ENCODE data around the gene PGC. TPM values are rescaled to one million over a fixed set of nuclear protein-coding genes. Genes with fewer than 3 reads are reported as not detected.

Gene PGC
- total RNA-seq, 2 experiments from 2014 or later = not detected

GRCh38 chr6:41718828-41719227 lies 28.4 kb downstream of the PGC start:
- H3K4me3 Mint-ChIP-seq = no peak overlapping the region
- no peaks in the 10 kb centered on the region for H3K9me3 Mint-ChIP-seq
- H3K27me3 Mint-ChIP-seq = no peaks in the 10 kb centered on the region
- DNase-seq (no peak), ATAC-seq (ENCODE audit: low read depth) (no peak)
- peaks cover 29% of the 10 kb centered on the region for H3K4me1 Mint-ChIP-seq
- no peaks in the 10 kb centered on the region for H3K36me3 Mint-ChIP-seq
- POLR2A ChIA-PET = interaction anchor here (0.6 kb wide), 1 partner anchor 15 kb away, joined by 3 read pairs; no protein-coding TSS in a partner anchor
- no peak overlapping the region for H3K27ac Mint-ChIP-seq

DNA sequence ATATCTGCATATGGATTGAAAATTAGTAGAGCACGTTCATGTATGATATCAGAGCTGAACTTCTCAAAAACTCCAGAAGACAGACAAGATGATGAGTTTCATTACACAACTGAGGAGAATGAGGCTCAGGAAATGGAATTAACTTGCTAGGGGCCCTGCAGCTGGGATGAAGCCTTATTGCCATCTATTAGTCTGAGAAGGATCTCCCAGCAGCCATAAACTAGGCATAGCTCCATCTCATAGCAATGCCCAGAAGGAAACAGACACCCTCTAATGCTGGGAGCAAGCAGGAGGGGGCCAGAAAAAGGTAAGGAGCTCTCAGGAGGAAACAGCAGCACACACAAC lies 29.8 kb downstream of the PGC start:
- Mint-ChIP-seq H3K9me3 (no peaks in the 10 kb centered on the region), H3K27ac (no peak overlapping the region), H3K27me3 (no peaks in the 10 kb centered on the region), H3K4me3 (no peak overlapping the region), H3K4me1 (peaks cover 31% of the 10 kb centered on the region), H3K36me3 (no peaks in the 10 kb centered on the region)
- no peak for ATAC-seq (ENCODE audit: low read depth)
- no peak for DNase-seq
- POLR2A ChIA-PET = interaction anchor here (1.1 to 2.7 kb wide), 2 partner anchors 11 to 16 kb away, joined by 6 to 17 read pairs; no protein-coding TSS in a partner anchor

DNA sequence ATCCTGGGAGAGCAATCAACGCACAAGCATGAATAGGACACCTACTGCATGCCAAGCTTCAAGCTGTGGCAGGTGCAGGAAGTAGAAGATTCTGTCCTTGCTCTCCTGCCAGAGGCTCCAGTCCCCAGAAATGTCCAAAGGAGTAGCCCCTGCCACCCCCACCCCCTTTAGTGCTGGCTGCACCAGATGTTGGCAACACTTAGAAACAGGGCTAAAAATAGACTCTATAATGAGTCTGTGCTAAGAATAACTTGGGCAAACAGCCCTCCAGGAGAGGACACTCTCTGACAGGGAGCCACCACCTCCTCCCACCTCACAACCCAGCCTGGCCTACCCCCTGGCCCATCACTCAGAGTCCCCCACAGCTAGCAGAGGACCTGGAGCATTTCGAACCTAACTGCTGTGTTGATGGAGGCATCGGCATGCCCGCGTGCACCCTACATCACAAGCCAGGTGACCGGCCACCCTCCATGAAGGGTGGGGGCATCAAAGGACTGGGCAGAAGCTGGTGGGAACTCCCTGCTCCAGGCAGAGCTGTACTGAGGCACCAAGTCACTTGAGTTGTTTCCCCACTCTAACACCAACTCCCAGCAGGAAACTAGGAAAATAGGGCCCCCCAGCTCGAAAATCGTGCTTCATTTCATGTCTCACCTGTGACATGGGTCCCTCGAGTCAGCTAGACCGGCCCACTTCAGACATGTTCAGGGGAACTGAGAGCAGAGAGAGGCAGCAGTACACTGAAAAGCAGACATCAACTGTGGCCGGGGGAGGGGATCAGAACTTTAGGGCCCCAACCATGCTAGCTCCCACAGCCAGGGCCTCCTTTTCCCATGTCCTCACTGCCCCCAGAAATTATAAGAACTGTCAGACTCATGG lies 30.4 kb downstream of the PGC start:
- Mint-ChIP-seq H3K4me3 (peak overlapping the region; percentile 29), H3K27ac (peak overlapping the region; percentile 78), H3K27me3 (no peaks in the 10 kb centered on the region), H3K36me3 (no peaks in the 10 kb centered on the region), H3K9me3 (no peaks in the 10 kb centered on the region), H3K4me1 (peaks cover 31% of the 10 kb centered on the region)
- POLR2A ChIA-PET = interaction anchor here (1.0 to 2.7 kb wide), 6 partner anchors 10 to 33 kb away, joined by 3 to 19 read pairs (median 5); partner anchors contain the start of gene TFEB
- DNase-seq (no peak), ATAC-seq (ENCODE audit: low read depth) (no peak)

GRCh38 chr6:41715795-41716515 lies 31.2 kb downstream of the PGC start:
- H3K4me3 Mint-ChIP-seq = peak overlapping the region; percentile 29
- POLR2A ChIA-PET = interaction anchor here (0.6 to 2.7 kb wide), 8 partner anchors 10 to 697 kb away, joined by 3 to 19 read pairs (median 3); partner anchors contain the start of genes TFEB and TOMM6
- ATAC-seq (ENCODE audit: low read depth) (peak; percentile 93), DNase-seq (no peak)
- H3K27ac Mint-ChIP-seq = peak overlapping the region; percentile 70
- peaks cover 30% of the 10 kb centered on the region for H3K4me1 Mint-ChIP-seq
- no peaks in the 10 kb centered on the region for H3K9me3 Mint-ChIP-seq
- H3K36me3 Mint-ChIP-seq = no peaks in the 10 kb centered on the region
- no peaks in the 10 kb centered on the region for H3K27me3 Mint-ChIP-seq

- ATAC-seq (ENCODE audit: low read depth) (no peak), DNase-seq (no peak)
- H3K36me3 Mint-ChIP-seq = peaks cover 3% of the 10 kb centered on the region
- H3K27ac Mint-ChIP-seq = no peak overlapping the region
- peaks cover 1% of the 10 kb centered on the region for H3K27me3 Mint-ChIP-seq
- H3K9me3 Mint-ChIP-seq = no peaks in the 10 kb centered on the region
- H3K4me1 Mint-ChIP-seq = peaks cover 31% of the 10 kb centered on the region
- H3K4me3 Mint-ChIP-seq = no peak overlapping the region
- POLR2A ChIA-PET = interaction anchor here (1.4 to 2.7 kb wide), 3 partner anchors 8 to 54 kb away, joined by 3 to 19 read pairs (median 17); partner anchors contain the start of gene TFEB
These were observed 32.5 kb downstream of the PGC start for GRCh38 chr6:41714556-41715273.

DNA sequence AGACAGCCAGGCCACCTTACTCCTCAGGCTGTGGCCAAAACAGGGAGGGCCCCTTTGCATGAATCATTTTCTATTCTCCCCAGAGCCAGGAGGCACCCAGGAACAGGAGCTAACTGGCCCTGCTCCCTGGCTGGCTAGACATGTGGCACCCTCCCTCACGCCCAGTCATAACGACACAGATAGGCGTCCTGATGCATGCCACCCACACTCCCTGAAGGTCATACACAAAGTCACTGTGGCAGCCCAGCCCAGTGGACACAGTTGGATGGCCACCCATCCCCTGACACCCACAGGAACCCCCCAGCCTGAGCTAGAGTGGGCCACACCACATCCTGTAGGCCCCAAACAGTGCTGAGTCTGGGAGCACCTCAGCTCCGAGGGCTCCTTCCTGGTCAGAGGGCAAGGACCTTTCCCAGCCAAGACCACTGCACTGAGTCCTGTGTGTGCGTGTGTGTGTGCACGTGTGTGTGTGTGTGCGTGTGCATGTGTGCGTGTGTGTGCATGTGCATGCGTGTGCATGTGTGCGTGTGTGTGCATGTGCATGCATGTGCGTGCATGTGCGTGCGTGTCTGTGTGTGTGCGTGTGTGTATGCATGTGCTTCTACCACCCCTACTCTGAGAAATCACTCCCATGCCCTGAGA lies 33.4 kb downstream of the PGC start:
- peaks cover 6% of the 10 kb centered on the region for H3K36me3 Mint-ChIP-seq
- peaks cover 31% of the 10 kb centered on the region for H3K4me1 Mint-ChIP-seq
- H3K9me3 Mint-ChIP-seq = no peaks in the 10 kb centered on the region
- no peak overlapping the region for H3K4me3 Mint-ChIP-seq
- H3K27me3 Mint-ChIP-seq = peaks cover 1% of the 10 kb centered on the region
- no peak for ATAC-seq (ENCODE audit: low read depth)
- H3K27ac Mint-ChIP-seq = peak overlapping the region; percentile 18
- no peak for DNase-seq
- POLR2A ChIA-PET = no interaction called here

DNA sequence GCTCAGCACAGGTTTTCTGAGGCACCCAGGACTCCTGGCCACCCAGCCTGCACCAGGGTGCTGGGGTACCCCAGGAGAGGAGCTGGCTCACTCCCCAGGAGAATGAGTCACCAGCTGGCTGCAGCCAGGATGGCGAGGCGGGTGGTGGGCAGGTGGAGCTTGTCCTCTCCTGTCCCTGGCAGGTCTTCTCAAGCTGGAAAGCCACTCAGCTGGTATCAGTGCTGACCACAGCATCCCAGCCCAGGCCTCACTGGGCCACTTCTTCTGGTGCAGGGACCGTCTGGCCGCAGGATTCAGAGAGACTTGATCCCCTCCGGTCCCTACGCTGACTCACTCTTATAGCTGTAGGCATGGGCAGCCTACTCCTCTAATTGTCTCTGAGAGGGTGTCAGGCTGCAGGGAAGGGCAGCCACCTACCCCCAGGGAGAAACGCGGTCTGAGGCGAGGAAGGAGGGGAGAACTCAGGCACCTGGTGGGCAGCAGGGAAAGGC lies 34.0 kb downstream of the PGC start:
- Mint-ChIP-seq H3K4me3 (no peak overlapping the region), H3K9me3 (no peaks in the 10 kb centered on the region), H3K36me3 (peaks cover 6% of the 10 kb centered on the region), H3K27ac (no peak overlapping the region), H3K27me3 (peaks cover 1% of the 10 kb centered on the region), H3K4me1 (peaks cover 36% of the 10 kb centered on the region)
- ATAC-seq (ENCODE audit: low read depth) = no peak
- POLR2A ChIA-PET = interaction anchor here (1.2 kb wide), 1 partner anchor 21 kb away, joined by 4 read pairs; no protein-coding TSS in a partner anchor
- no peak for DNase-seq

DNA sequence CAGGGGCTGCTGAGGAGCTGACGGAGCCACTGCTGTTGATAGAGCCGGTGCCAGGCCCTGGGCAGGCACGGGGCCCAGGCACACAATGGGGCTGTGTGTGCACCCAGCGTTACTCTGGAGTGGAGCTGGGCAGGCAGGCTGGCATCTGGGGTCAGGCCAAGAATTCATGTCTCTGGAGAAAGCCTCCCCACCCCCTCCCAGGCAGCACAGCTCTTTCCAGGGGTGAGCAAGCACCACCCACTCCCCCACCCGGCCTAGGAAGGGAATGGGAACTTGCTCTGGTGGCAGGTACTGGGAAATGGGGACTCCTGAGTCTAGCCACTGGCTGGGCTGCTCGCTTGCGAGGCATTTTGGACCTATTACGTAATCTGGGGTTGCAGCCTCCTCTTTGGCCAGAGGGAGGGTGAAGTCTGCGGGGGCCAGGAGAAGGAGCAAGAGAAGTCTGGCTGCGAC lies 34.5 kb downstream of the PGC start:
- peaks cover 41% of the 10 kb centered on the region for H3K4me1 Mint-ChIP-seq
- no peak overlapping the region for H3K27ac Mint-ChIP-seq
- H3K4me3 Mint-ChIP-seq = no peak overlapping the region
- peaks cover 1% of the 10 kb centered on the region for H3K27me3 Mint-ChIP-seq
- POLR2A ChIA-PET = interaction anchor here (1.2 to 1.5 kb wide), 2 partner anchors 15 to 22 kb away, joined by 3 to 4 read pairs; no protein-coding TSS in a partner anchor
- ATAC-seq (ENCODE audit: low read depth) (no peak), DNase-seq (no peak)
- peaks cover 6% of the 10 kb centered on the region for H3K36me3 Mint-ChIP-seq
- no peaks in the 10 kb centered on the region for H3K9me3 Mint-ChIP-seq

DNA sequence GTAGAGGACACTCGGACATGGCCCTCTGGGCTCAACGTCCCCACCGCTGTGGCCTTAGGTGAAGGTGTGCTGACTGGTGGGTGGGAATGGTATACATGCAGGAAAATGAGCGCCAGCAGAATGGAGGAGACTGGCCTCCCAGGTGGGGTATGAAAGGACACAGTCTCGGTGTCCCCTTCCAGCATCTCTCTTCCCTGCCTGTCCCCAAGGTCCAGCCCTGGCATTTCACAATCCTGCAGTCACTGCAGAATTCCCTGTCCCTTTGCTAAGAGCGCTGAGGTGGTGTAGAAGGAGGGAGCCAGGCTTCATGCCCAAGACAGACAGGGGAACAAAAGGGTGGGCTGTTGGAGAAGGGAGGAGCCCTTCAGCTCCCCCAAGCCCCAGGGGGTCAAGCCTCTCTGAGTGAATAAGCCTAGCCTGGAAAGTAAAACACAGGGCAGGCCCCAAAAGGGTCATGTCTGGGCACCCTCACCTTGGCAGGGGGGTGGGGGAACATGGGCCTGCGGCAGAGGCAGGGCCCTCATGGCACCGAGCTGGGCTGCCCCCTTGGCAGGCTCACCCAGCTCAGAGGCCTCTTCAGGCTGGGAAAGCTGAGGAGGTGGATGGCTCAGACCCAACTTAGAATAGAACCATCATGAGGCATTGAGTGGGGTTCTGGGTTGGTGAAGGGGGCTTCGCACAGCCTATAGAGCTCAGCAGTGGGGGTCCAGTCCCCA lies 35.7 kb downstream of the PGC start:
- Mint-ChIP-seq H3K4me3 (no peak overlapping the region), H3K27ac (no peak overlapping the region), H3K4me1 (peaks cover 42% of the 10 kb centered on the region), H3K9me3 (no peaks in the 10 kb centered on the region), H3K27me3 (peaks cover 1% of the 10 kb centered on the region), H3K36me3 (peaks cover 6% of the 10 kb centered on the region)
- DNase-seq (no peak), ATAC-seq (ENCODE audit: low read depth) (no peak)
- POLR2A ChIA-PET = interaction anchor here (1.0 to 1.5 kb wide), 2 partner anchors 11 to 16 kb away, joined by 3 read pairs; no protein-coding TSS in a partner anchor

GRCh38 chr6:41709375-41709774 lies 37.8 kb downstream of the PGC start:
- Mint-ChIP-seq H3K4me3 (no peak overlapping the region), H3K27ac (peak overlapping the region; percentile 4), H3K27me3 (peaks cover 1% of the 10 kb centered on the region), H3K4me1 (peaks cover 37% of the 10 kb centered on the region), H3K36me3 (peaks cover 6% of the 10 kb centered on the region), H3K9me3 (no peaks in the 10 kb centered on the region)
- ATAC-seq (ENCODE audit: low read depth) = no peak
- DNase-seq = no peak
- POLR2A ChIA-PET = interaction anchor here (1.3 to 3.9 kb wide), 3 partner anchors 24 to 78 kb away, joined by 4 to 27 read pairs (median 5); partner anchors contain the start of genes TFEB and TOMM6

DNA sequence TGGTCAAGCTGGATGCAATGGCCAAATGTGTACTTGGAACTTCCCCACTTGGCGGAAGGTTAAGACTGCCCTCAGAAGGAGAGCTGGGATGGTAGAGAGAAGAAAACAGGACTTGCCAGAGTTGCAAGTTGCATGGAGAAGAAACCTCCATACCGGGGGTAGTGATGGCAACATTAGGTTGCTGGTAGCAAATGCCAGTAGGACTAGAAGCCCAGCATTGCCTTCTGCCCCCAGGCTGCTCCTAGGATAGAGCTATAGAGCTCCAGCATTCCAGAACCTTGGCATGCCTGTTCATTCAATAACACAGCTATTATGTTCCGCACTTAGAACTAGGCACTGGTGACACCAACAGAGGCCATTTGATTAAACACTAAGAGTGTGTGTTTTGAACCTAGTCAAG lies 38.3 kb downstream of the PGC start:
- Mint-ChIP-seq H3K27me3 (peaks cover 1% of the 10 kb centered on the region), H3K4me1 (peaks cover 32% of the 10 kb centered on the region), H3K36me3 (peaks cover 6% of the 10 kb centered on the region), H3K4me3 (no peak overlapping the region), H3K9me3 (no peaks in the 10 kb centered on the region), H3K27ac (no peak overlapping the region)
- ATAC-seq (ENCODE audit: low read depth) (no peak), DNase-seq (no peak)
- POLR2A ChIA-PET = interaction anchor here (1.3 to 3.9 kb wide), 3 partner anchors 24 to 79 kb away, joined by 4 to 27 read pairs (median 5); partner anchors contain the start of genes TFEB and TOMM6
